ENCODE data around the gene NUP37. TPM values are rescaled to one million over a fixed set of nuclear protein-coding genes. Genes with fewer than 3 reads are reported as not detected.

NUP37 gene
- polyA plus RNA-seq, 1 donor from 2014 or later, result 21.6 TPM

DNA sequence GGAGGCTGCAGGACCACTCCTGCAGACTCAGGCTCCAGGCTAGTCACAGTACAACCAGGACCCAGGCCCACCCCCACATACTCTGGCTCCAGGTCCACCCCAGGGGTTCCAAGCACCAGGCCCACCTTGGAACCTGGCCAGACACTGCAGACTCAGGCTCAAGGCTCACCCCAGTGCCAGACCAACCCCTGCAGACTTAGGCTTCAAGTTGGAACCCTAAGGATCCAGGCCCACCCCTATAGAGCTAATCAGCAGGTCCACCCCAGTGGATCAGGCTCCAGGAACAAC lies 66.9 kb downstream of the NUP37 start:
- H3K27ac ChIP-seq (ENCODE audit: low read length), result no peak overlapping the region
- H3K9me3 ChIP-seq (ENCODE audit: low read length), result no peaks in the 10 kb centered on the region
- no peaks in the 10 kb centered on the region for H3F3A ChIP-seq (ENCODE audit: insufficient read depth, low read length, poor library complexity, severe bottlenecking)
- TF ChIP-seq REST (IDR thresholded peaks at IDR 0.05; ENCODE audit: borderline replicate concordance) (no peak), SMC3 (conservative IDR thresholded peaks at IDR 0.05; ENCODE audit: poor library complexity) (no peak), POLR2AphosphoS5 (IDR thresholded peaks at IDR 0.05) (no peak), CTCF (IDR thresholded peaks at IDR 0.05; ENCODE audit: poor library complexity, severe bottlenecking) (no peak), MXI1 (conservative IDR thresholded peaks at IDR 0.05; ENCODE audit: poor library complexity, severe bottlenecking) (no peak), EP300 (conservative IDR thresholded peaks at IDR 0.05; ENCODE audit: poor library complexity, severe bottlenecking) (no peak), EZH2 (IDR thresholded peaks at IDR 0.05; ENCODE audit: borderline replicate concordance, insufficient read depth, low read length, poor library complexity, severe bottlenecking) (no peak), TAF1 (IDR thresholded peaks at IDR 0.05; ENCODE audit: low read depth) (no peak), RAD21 (conservative IDR thresholded peaks at IDR 0.05) (no peak)
- no peak overlapping the region for H3K9ac ChIP-seq (ENCODE audit: low read length)
- H2AFZ ChIP-seq (ENCODE audit: low read depth, low read length), result no peak overlapping the region
- no peaks in the 10 kb centered on the region for H3K79me2 ChIP-seq (replicated peaks; ENCODE audit: insufficient read depth, low read length)
- H4K20me1 ChIP-seq (ENCODE audit: insufficient read depth), result no peaks in the 10 kb centered on the region
- no peaks in the 10 kb centered on the region for H3K36me3 ChIP-seq (ENCODE audit: insufficient read depth, low read length)
- H3K4me3 ChIP-seq (ENCODE audit: low read length), result no peak overlapping the region
- H3K27me3 ChIP-seq (ENCODE audit: insufficient read depth, low read depth, low read length), result no peaks in the 10 kb centered on the region
- no peak overlapping the region for H3K4me2 ChIP-seq (ENCODE audit: low read length)
- H3K9me2 ChIP-seq (ENCODE audit: insufficient read depth, low read length), result no peaks in the 10 kb centered on the region

- H3K9me2 ChIP-seq (ENCODE audit: insufficient read depth, low read length), result no peaks in the 10 kb centered on the region
- H3K27me3 ChIP-seq (ENCODE audit: insufficient read depth, low read depth, low read length), result no peaks in the 10 kb centered on the region
- no peaks in the 10 kb centered on the region for H3K9me3 ChIP-seq (ENCODE audit: low read length)
- no peaks in the 10 kb centered on the region for H3F3A ChIP-seq (ENCODE audit: insufficient read depth, low read length, poor library complexity, severe bottlenecking)
- H3K27ac ChIP-seq (ENCODE audit: low read length), result no peak overlapping the region
- no peak overlapping the region for H3K4me3 ChIP-seq (ENCODE audit: low read length)
- no peaks in the 10 kb centered on the region for H3K36me3 ChIP-seq (ENCODE audit: insufficient read depth, low read length)
- H3K9ac ChIP-seq (ENCODE audit: low read length), result no peak overlapping the region
- no peak overlapping the region for H3K4me2 ChIP-seq (ENCODE audit: low read length)
- no peaks in the 10 kb centered on the region for H4K20me1 ChIP-seq (ENCODE audit: insufficient read depth)
- no peak overlapping the region for H2AFZ ChIP-seq (ENCODE audit: low read depth, low read length)
- TF ChIP-seq EP300 (conservative IDR thresholded peaks at IDR 0.05; ENCODE audit: poor library complexity, severe bottlenecking) (no peak), MXI1 (conservative IDR thresholded peaks at IDR 0.05; ENCODE audit: poor library complexity, severe bottlenecking) (no peak), RAD21 (conservative IDR thresholded peaks at IDR 0.05) (no peak), CTCF (IDR thresholded peaks at IDR 0.05; ENCODE audit: poor library complexity, severe bottlenecking) (no peak), TAF1 (IDR thresholded peaks at IDR 0.05; ENCODE audit: low read depth) (no peak)
- no peaks in the 10 kb centered on the region for H3K79me2 ChIP-seq (replicated peaks; ENCODE audit: insufficient read depth, low read length)
These were observed 67.5 kb downstream of the NUP37 start for GRCh38 chr12:102052192-102053061.

Data from neural cell (in vitro differentiated cells).